Activated CD4-positive, alpha-beta memory T cell treated with anti-CD3 and anti-CD28 coated beads, Interleukin-2, amount 10 ng/mL, durations not matched to agents 7 days and 5 days (primary cell): ENCODE data around the gene DOK7. TPM values are rescaled to one million over a fixed set of nuclear protein-coding genes. Genes with fewer than 3 reads are reported as not detected.

Source experiments
- CTCF ChIA-PET: fragments of 350-600 bp; sonication (Branson Sonifier 250); formaldehyde crosslinking; loops from one replicate; lab custom pipeline; 2021; ENCODE audit warnings: antibody characterized with exemption, inconsistent platforms; lab: Charles Lee
- POLR2A ChIA-PET: fragments of 350-600 bp; sonication (Branson Sonifier 250); formaldehyde crosslinking; loops from one replicate; lab custom pipeline; 2021; ENCODE audit warnings: antibody characterized with exemption; lab: Charles Lee
- DNase-seq: peaks from one replicate; pipeline ENCODE4 v3.0.0-alpha.2; 2020
- H3K27ac Mint-ChIP-seq: one replicate; pipeline ENCODE4 v1.8.0; 2021; ENCODE audit warnings: mild to moderate bottlenecking, mixed read lengths
- H3K27me3 Mint-ChIP-seq: one replicate; pipeline ENCODE4 v1.8.0; 2021; ENCODE audit warnings: mixed read lengths
- H3K36me3 Mint-ChIP-seq: one replicate; pipeline ENCODE4 v1.8.0; 2021; ENCODE audit warnings: low read depth, mixed read lengths
- H3K4me1 Mint-ChIP-seq: one replicate; pipeline ENCODE4 v1.8.0; 2021; ENCODE audit warnings: mixed read lengths
- H3K4me3 Mint-ChIP-seq: one replicate; pipeline ENCODE4 v1.8.0; 2021; ENCODE audit warnings: mild to moderate bottlenecking, mixed read lengths
- H3K9me3 Mint-ChIP-seq: one replicate; pipeline ENCODE4 v1.8.0; 2021; ENCODE audit warnings: mixed read lengths
- total RNA-seq, 2 experiments: library from RNA; stranded (reverse); gene quantifications; one replicate each; pipeline ENCODE4 v1.2.3, GENCODE V29; 2021

DOK7 gene
- not detected for total RNA-seq

- no peaks in the 10 kb centered on the region for H3K36me3 Mint-ChIP-seq
- ChIA-PET POLR2A (no interaction called here), CTCF (no interaction called here)
- no peaks in the 10 kb centered on the region for H3K4me1 Mint-ChIP-seq
- no peak for DNase-seq
- no peak within 1 kb of the TSS for H3K27ac Mint-ChIP-seq
- peaks cover 25% of the 10 kb centered on the region for H3K27me3 Mint-ChIP-seq
- no peak within 1 kb of the TSS for H3K4me3 Mint-ChIP-seq
- no peaks in the 10 kb centered on the region for H3K9me3 Mint-ChIP-seq
These were observed at the start of gene DOK7 for GRCh38 chr4:3462790-3463415. Gene DOK7 (plus strand): TSS chr4:3463306. CDS start chr4:3463376, 70 bp downstream.

- POLR2A ChIA-PET = no interaction called here
- Mint-ChIP-seq H3K9me3 (no peaks in the 10 kb centered on the region), H3K27me3 (no peaks in the 10 kb centered on the region)
These were observed 49.3 kb upstream of the DOK7 start for GRCh38 chr4:3413675-3414420.

GRCh38 chr4:3414421-3415279 lies 48.5 kb upstream of the DOK7 start:
- no peak overlapping the region for H3K27ac Mint-ChIP-seq
- no peak overlapping the region for H3K4me3 Mint-ChIP-seq
- H3K9me3 Mint-ChIP-seq = no peaks in the 10 kb centered on the region
- ChIA-PET CTCF (no interaction called here), POLR2A (no interaction called here)
- DNase-seq = no peak
- H3K4me1 Mint-ChIP-seq = no peaks in the 10 kb centered on the region
- H3K27me3 Mint-ChIP-seq = no peaks in the 10 kb centered on the region
- H3K36me3 Mint-ChIP-seq = no peaks in the 10 kb centered on the region

More at GRCh38 chr4:3413675-3414420, 49.3 kb upstream of the DOK7 start:
- CTCF ChIA-PET = no interaction called here
- no peak for DNase-seq
- Mint-ChIP-seq H3K27ac (no peak overlapping the region), H3K36me3 (no peaks in the 10 kb centered on the region), H3K4me3 (no peak overlapping the region), H3K4me1 (no peaks in the 10 kb centered on the region)

GRCh38 chr4:3415471-3416141 lies 47.5 kb upstream of the DOK7 start:
- POLR2A ChIA-PET = no interaction called here
- H3K27ac Mint-ChIP-seq = no peak overlapping the region
- H3K36me3 Mint-ChIP-seq = no peaks in the 10 kb centered on the region
- no peak overlapping the region for H3K4me3 Mint-ChIP-seq
- CTCF ChIA-PET = no interaction called here
- H3K9me3 Mint-ChIP-seq = no peaks in the 10 kb centered on the region
- H3K27me3 Mint-ChIP-seq = no peaks in the 10 kb centered on the region
- no peak for DNase-seq
- H3K4me1 Mint-ChIP-seq = no peaks in the 10 kb centered on the region

GRCh38 chr4:3416270-3416669 lies 46.8 kb upstream of the DOK7 start:
- DNase-seq = no peak
- POLR2A ChIA-PET = no interaction called here
- Mint-ChIP-seq H3K4me3 (no peak overlapping the region), H3K36me3 (no peaks in the 10 kb centered on the region), H3K27me3 (no peaks in the 10 kb centered on the region), H3K27ac (no peak overlapping the region), H3K4me1 (no peaks in the 10 kb centered on the region), H3K9me3 (no peaks in the 10 kb centered on the region)
- CTCF ChIA-PET = no interaction called here

- POLR2A ChIA-PET = no interaction called here
- DNase-seq = no peak
- Mint-ChIP-seq H3K36me3 (no peaks in the 10 kb centered on the region), H3K27me3 (no peaks in the 10 kb centered on the region), H3K4me1 (no peaks in the 10 kb centered on the region), H3K4me3 (no peak overlapping the region), H3K27ac (no peak overlapping the region), H3K9me3 (no peaks in the 10 kb centered on the region)
- CTCF ChIA-PET = no interaction called here
These were observed 46.3 kb upstream of the DOK7 start for GRCh38 chr4:3416821-3417221.

GRCh38 chr4:3417448-3417847 lies 45.7 kb upstream of the DOK7 start:
- no peaks in the 10 kb centered on the region for H3K27me3 Mint-ChIP-seq
- CTCF ChIA-PET = no interaction called here
- no peak for DNase-seq
- H3K4me3 Mint-ChIP-seq = no peak overlapping the region
- POLR2A ChIA-PET = no interaction called here
- H3K27ac Mint-ChIP-seq = no peak overlapping the region
- H3K9me3 Mint-ChIP-seq = no peaks in the 10 kb centered on the region
- H3K36me3 Mint-ChIP-seq = no peaks in the 10 kb centered on the region
- H3K4me1 Mint-ChIP-seq = no peaks in the 10 kb centered on the region

GRCh38 chr4:3418029-3418762 lies 44.9 kb upstream of the DOK7 start:
- POLR2A ChIA-PET = no interaction called here
- DNase-seq = no peak
- H3K9me3 Mint-ChIP-seq = no peaks in the 10 kb centered on the region
- H3K27ac Mint-ChIP-seq = no peak overlapping the region
- no peaks in the 10 kb centered on the region for H3K27me3 Mint-ChIP-seq
- H3K4me3 Mint-ChIP-seq = no peak overlapping the region
- no peaks in the 10 kb centered on the region for H3K36me3 Mint-ChIP-seq
- no peaks in the 10 kb centered on the region for H3K4me1 Mint-ChIP-seq
- CTCF ChIA-PET = no interaction called here

GRCh38 chr4:3419836-3420605 lies 43.1 kb upstream of the DOK7 start:
- Mint-ChIP-seq H3K27ac (no peak overlapping the region), H3K9me3 (no peaks in the 10 kb centered on the region), H3K27me3 (no peaks in the 10 kb centered on the region), H3K4me1 (no peaks in the 10 kb centered on the region), H3K4me3 (no peak overlapping the region), H3K36me3 (no peaks in the 10 kb centered on the region)
- ChIA-PET CTCF (no interaction called here), POLR2A (no interaction called here)
- no peak for DNase-seq

- no peaks in the 10 kb centered on the region for H3K36me3 Mint-ChIP-seq
- no peak for DNase-seq
- H3K27ac Mint-ChIP-seq = no peak overlapping the region
- no peaks in the 10 kb centered on the region for H3K9me3 Mint-ChIP-seq
- H3K27me3 Mint-ChIP-seq = no peaks in the 10 kb centered on the region
- no peak overlapping the region for H3K4me3 Mint-ChIP-seq
- POLR2A ChIA-PET = no interaction called here
- CTCF ChIA-PET = no interaction called here
- no peaks in the 10 kb centered on the region for H3K4me1 Mint-ChIP-seq
These were observed 42.5 kb upstream of the DOK7 start for GRCh38 chr4:3420606-3420955.

- H3K4me1 Mint-ChIP-seq = no peaks in the 10 kb centered on the region
- no peak overlapping the region for H3K27ac Mint-ChIP-seq
- H3K27me3 Mint-ChIP-seq = no peaks in the 10 kb centered on the region
- H3K4me3 Mint-ChIP-seq = no peak overlapping the region
- H3K9me3 Mint-ChIP-seq = no peaks in the 10 kb centered on the region
- DNase-seq = no peak
- POLR2A ChIA-PET = no interaction called here
- no peaks in the 10 kb centered on the region for H3K36me3 Mint-ChIP-seq
- CTCF ChIA-PET = no interaction called here
These were observed 42.1 kb upstream of the DOK7 start for GRCh38 chr4:3420956-3421355.

- Mint-ChIP-seq H3K27ac (no peak overlapping the region), H3K36me3 (no peaks in the 10 kb centered on the region), H3K4me1 (no peaks in the 10 kb centered on the region), H3K4me3 (no peak overlapping the region), H3K27me3 (no peaks in the 10 kb centered on the region), H3K9me3 (no peaks in the 10 kb centered on the region)
- no peak for DNase-seq
- ChIA-PET CTCF (no interaction called here), POLR2A (no interaction called here)
These were observed 41.6 kb upstream of the DOK7 start for GRCh38 chr4:3421470-3421869.
